Cortex of kidney (tissue), 1 donor: ENCODE measurements around the gene MRPS25.

Source experiments
- DNase-seq: peaks from one replicate; lab custom pipeline; 2025; lab: John Stamatoyannopoulos, UW

Gene MRPS25

DNA sequence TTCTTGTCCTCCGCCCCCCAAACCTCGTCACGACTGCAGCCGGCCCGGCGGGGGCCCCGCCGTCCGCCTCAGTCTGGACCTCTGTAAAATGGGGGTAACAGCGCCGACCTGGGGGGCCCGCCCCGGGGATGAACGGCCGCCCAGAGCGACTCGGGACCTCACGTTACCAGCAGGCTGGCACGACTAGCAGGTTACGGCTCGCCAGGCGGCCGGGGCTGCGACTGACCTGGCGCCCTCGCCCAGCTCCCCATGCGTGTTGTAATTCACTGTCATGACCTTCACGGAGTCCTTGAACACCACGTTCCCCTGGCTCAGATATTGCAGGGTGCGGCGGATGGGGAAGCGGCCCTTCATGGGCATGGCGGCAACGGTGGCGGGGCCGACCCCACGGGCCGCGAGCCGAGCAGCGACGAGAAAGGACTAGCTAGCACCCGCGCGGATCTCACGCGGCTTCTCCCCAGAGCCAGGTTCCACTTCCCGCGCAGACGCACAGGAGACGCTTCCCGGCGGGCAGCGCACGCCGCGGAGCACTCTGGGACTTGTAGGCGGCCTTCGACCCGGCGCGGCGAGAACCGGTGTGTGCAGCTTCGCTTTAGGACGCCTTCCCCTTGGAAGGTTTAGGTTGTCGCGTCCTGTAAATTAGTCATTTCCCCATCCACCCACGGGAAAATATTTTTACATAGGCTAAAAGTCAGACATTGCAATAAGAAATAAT is at the start of gene MRPS25:
Gene MRPS25 (minus strand): TSS at position 481 of the 715 bp plus-strand sequence. CDS start 121 bp downstream, at position 360.
- no peak for DNase-seq

DNA sequence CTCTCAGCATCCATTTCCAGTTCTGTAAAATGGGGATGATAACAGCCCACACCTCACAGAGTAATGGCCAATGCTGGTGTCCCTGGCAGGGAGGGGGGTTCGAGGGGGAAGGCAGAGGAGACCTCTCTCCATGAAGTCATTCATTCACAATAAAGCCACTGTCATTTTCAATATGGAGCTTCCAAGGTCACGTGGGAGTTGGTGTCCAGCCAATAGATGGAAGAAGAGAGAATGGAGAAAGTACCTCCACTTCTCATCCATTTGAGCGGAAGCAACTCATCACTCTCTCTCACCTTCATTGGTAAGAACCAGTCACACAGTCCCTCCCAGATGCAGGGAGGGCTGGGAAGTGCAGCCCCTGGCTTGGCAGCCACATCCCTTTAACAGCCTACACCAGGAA is 48.8 kb upstream of the MRPS25 start:
- DNase-seq = no peak

DNA sequence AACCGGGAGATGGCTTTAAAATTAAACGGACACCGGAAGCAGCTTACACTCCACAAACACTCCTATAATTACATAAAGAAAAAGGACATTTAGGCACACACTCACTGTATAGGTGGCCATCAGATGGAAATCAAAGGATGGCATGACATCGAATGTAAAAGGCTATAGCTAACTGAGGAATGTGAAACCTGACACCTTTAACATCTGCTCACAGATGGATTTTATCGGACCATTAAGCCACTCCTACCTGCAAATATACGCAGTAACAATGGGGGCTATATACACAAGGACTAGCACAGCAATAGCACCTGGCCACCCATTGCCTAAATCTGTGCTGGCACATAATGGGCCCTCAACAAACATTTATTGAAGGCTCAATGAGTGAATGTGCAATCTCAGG is 48.4 kb upstream of the MRPS25 start:
- DNase-seq = no peak

DNA sequence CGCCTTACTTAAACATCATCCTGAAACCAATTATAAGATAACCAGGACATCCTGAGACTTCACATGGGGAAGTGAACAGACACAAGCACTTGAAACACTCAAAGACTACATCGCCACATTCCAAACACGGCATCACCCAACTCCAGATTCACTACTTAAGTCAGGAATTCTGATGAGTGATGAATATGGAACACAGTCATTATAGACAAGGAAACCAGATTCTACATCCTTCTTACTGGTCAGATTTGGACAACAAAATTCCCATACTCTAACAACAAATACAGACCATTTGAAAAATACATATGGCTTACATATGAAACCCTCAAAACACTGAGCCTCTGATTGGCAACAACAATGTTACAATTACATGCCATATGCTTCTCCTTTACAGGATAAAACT is 46.9 kb upstream of the MRPS25 start:
- no peak for DNase-seq

DNA sequence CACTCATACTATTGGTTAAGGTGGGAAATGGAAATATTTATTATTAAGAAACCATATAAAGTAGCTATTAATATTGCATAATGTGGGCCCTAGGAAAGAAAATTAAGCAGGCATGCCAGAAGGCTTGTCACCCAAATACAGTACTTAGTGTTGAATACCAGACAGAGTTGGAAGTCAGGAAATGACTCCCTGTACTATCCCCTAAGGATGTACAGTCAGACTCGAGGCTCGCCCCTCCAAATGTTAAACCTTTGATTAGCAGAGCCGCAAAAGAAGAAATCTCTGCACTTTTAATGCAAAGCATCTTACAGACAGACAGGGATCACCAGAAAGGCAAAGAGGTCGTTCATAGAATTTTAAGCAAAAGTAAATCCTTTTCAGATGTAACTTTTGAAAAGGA is 45.1 kb upstream of the MRPS25 start:
- DNase-seq = no peak

DNA sequence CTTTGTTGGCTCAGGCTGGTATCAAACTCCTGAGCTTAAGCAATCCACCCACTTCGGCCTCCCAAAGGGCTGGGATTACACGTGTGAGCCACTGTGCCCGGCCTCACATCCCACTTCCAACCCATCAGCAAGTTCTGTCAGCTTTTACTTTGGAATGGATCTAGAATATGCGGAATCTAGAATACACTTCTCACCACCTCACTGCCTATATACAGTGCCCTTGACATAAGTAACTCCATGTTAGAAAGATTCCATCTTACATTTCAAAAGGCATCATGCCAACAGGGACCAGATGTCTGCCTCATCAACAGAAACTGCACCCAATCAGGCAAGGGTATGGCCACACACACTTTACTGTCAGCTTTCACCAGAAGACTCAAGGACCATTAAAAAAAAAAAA is 43.8 kb upstream of the MRPS25 start:
- DNase-seq = no peak

DNA sequence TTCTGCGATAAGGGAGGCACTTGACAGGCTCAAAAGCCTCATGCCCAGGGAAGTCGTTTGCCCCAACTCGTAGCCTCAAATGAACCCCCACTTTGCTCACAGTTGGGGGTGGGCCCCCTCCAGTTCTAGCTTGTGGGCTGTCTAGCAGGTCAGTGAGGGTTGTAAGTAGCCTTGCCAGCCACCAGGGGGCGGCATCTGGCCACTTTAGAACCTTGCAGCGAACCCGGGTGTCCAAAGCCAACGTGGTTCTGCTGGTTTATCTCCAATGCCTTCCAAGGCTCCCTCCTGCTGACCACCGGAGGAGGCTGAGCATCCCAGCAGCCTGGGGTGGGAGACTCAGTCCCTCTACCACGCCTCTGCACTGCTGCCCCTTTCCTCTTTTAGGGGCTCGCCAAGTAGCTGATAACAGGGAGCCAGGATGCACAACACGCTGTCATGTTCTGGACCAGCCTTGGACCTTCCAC is 43.0 kb upstream of the MRPS25 start:
- no peak for DNase-seq

DNA sequence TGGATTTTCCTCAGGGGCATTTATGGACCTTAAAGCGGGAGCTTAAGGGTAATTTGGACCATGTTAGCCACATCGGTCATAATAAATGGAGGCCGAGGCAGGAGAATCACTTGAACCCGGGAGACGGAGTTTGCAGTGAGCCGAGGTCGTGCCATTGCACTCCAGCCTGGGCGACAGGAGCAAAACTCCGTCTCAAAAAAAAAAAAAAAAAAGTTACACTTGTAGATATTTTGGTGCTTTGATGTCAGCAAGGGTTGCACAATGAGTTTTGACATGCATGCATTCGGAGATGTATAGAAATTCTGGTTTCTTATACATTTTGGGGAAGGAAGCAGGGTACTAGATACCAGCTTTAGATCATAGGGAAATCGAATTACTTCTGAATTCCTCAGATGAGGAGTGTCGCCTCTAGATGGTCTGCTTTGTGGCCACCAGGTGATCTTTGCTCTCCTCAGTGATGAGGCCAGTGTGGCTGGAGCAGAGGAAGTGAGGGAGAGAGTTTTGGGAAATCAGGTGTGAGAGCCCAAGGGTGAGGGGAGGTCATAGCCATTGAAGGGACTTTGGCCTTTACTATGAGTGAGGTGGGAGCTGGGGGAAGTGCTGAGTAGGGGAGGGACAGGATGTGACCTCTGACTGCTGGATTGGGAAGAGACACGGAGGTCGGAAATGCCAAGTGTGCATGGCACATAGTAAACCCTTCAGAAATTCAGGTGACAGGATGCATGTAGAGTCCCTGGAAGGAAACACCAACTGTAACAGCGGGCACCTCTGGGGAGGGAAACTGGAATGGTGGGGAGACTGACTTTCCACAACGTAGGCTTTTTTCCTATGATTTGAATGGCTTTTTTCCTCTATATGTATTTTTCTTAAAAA is 42.2 kb upstream of the MRPS25 start:
- no peak for DNase-seq

DNA sequence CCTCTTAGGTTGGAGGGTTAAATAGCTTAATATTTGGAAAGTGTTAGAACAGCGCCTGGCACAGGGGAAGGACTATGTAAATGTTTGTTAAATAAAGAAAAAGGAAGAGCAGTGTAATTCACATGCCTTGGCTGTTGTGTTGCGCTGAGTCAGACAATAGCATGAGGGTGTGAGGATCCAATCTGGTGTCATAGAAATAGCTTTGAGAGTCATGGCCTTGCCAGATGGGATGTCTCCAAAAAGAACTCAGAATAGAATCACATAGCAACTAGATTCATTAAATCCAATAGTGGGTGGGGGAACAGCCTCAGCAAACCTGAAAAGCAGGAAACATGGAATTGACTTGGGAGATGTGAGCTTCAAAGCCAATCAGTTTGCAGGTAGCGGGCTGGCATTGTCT is 37.7 kb upstream of the MRPS25 start:
- DNase-seq = no peak

DNA sequence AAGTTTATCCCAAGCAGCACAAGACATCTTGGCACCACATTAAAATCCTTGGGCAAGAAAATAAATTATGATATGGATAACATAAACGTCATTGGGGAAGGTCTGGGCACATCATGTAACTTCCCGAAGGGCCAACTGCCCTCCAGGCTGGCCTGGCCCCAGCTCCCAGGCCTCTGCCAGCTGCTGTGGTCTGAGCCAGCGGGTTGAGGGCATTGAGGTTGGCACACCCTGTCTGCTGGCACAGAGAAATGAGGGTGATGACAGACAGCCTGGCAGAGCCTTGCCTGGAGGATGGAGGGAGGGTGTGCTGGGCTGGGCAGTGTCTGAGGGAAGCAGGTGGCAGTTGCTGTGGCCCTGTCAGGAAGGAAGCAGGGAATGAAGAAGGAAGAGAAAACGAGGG is 37.1 kb upstream of the MRPS25 start:
- no peak for DNase-seq

DNA sequence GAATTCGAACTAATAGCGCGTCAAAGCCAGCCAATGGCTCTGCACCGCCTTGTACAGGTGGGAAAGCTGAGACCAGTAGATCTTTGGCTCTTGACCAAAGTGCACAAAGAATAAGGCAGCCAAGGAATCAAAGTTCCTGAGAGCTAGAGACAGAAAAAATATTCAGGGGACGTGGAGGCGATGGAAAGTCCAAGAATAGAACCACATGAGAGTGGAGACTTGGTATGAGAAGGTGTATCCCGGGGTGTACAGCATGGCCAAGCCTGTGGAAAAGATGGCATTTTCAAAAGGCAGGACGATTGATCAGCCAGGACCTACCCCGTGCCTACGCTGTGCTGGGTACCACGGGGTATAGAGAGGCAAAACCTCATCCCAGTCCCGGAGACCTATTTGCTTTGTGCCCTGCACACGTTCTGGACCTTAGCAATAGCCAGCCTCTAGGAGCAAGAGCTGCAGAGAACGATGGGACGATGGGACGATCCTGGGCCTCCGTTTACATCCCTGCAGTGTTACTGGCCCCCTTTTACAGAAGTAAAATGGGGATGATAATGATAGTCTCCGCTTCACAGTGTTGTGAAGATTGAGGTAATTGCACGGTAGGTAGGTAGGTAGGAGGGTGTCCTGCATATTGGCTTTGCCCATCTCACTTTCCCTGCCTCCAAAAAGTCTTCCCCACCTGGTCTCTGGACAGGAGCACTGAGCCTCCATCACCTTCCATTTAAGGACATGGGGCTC is 34.4 kb upstream of the MRPS25 start:
- DNase-seq = no peak

DNA sequence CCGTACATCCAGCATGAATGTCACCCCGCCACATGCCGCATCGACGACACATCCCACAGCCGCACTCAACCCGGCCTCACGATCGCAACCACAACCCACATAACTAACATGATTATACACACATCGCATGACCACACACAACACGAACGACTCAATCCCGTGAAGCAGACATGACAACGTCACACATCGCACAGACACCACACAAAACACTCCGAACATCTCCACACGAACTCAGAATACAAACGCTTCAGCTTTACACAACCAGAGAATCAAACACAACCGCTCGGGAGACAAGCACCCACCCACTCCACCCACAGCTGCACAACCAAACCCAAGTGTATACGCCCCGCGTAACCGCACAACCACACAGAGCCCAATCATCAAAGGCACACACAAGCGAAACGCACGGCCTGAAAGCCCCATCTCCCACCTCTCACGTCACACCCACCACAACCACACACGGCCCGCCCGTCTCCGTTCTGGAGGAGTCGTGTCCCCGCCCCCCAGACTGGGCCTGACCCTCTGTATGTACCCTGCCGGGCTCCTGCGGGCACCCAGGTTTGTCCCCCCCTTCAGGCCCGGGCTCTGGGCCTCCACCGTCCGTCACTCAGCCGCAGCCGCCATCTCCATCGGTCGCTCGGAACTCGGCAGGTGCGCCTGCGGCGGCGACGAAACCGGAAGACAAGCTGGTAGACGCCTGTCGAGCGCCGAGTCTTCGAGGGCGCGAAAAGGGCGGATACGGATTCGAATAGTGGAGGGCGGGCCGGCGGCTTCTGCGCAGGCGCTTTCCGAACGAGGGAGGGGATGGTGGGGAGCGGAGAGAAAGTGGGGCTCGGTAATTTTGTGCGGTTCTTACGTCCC is 33.6 kb upstream of the MRPS25 start, which contains the start of gene RBSN:
Gene RBSN (minus strand): TSS at position 646 of the 861 bp plus-strand sequence. CDS start 3,028 bp downstream, outside the sequence.
- DNase-seq = peak; percentile 61

DNA sequence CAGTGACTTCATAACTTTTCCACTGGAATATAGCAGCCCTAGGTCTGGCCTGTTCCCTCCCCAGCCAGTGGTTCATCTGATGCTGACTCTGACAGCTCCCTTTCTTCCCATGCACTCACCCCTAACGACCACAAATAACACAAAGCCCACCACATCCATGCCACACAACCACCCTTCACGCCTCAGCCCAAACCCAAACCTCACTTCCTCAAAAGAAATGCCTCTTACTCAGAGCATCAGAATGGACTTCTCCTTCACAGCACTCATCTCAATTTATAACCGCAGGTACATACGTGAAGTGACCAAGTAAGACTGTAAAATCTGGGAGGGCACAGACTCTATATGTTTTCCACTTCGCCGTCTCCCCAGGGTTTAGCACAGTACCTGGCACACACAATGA is 32.8 kb upstream of the MRPS25 start:
- no peak for DNase-seq

DNA sequence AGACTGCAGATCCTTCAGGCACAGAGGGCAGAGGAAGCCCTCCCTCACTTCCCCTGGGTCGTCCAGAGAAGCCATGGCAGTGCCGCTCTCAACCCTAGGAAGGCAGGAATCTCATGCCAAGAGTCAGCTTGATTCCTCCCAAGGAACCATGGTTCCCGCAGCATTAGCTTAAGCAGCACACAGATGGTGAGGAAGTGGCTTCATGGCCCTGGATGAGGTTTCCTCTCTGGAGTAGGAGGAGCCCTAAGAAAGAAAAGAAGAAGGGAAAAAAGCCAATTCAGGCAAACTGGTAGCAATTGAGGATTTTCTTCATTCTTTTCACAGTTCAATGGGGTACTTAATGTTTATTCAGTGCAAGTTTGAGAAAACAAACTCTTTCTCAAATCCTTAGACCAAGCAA is 30.9 kb upstream of the MRPS25 start:
- DNase-seq = no peak

DNA sequence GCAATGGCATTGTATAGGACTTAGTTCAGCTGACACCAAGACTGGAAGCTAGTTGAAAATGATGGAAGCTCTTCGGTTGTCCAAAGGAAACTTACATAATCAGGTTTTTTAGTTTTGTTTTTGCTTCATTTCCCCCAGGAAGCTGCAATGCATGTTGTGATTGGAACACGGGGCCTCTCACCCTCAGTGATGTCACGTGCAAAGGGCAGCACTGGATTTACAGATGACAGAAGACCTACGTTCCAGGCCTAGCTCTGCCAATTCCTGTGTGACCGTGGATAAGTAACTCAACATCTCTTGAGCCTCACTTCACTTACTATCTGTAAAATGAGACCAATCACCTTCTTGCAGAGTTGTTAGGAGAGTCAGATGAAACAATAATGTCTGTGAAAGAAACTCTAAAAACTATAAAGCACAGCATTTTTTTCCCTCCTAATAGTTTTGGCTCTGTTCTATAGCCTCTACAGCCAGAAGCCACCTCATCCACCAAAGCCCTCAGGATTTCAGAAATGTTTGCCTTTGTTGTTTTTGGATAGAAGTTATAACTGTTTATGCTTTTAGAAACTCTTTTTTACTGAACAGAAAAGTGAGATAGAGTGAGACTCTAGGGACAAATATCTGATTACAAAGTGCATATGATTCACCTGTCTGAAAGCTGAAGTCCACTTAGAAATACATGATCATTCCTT is 29.2 kb upstream of the MRPS25 start:
- no peak for DNase-seq

DNA sequence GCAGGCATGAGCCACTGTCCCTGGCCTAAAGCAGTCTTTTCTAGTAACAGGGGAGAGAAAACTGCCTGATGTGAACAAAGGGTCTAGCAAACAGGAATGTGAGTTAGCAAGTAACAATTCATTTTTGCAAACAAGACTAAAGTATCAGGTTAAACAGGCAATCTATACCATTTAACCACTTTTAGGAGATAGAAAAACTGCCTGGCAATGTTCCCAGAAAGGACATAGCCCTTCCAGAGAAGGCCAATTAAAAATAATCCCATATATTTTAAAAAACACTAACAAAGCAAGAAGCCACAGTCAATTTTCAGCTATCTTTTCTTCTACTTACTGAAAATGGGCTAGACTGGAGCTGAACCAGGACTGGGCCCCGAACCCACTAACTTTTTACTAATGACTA is 27.6 kb upstream of the MRPS25 start:
- DNase-seq = no peak

DNA sequence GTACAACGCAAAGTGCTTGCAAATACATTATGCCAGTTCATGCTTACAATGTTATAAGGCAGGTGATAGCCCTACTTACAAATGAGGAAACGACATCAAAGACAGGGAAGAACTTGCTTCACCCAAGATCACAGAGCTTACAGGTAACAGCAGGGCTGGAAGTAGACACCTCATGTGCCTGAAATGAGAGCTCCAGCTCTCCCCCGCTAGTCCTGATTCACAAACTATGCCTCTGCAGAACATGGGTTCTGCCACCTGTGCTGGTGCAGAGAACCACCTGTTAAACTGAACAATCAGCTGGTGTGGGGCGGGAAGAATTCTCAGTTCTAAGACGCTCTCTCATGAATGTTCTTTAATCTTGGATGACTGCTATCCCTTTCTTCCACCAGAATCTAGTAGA is 26.5 kb upstream of the MRPS25 start:
- no peak for DNase-seq

DNA sequence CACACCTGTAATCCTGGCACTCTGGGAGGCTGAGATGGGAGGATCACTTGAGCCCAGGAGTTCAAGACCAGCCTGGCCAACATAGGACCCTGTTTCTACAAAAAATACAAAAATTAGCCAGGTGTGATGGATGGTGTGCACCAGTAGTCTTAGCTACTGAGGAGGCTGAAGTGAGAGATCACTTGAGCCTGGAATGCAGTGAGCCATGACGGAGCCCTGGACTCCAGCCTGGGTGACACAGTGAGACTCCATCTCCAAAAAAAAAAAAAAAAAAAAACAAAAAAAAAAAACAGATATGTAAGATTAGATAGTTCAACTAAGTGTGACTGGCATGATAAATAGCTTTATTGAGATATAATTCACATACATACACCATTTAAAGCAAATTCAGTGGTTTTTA is 24.1 kb upstream of the MRPS25 start:
- DNase-seq = no peak

DNA sequence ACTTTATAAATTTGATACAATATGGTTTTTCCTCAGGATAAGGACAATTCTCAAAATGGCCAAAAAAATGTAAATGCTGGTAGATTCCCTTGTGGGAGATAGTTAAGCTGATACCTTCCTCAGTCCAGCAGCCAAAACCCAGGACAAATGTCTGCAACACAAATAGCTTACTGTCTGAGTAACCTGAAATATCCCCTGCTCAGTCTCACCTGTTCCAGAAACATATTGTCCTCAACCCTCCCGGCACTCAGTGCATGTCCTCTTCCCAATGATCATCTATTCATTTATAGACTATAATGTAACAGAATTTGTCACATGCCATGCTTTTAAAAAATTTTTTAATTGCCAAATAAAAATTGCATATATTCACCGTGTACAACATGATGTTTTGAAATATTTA is 21.6 kb upstream of the MRPS25 start:
- no peak for DNase-seq

DNA sequence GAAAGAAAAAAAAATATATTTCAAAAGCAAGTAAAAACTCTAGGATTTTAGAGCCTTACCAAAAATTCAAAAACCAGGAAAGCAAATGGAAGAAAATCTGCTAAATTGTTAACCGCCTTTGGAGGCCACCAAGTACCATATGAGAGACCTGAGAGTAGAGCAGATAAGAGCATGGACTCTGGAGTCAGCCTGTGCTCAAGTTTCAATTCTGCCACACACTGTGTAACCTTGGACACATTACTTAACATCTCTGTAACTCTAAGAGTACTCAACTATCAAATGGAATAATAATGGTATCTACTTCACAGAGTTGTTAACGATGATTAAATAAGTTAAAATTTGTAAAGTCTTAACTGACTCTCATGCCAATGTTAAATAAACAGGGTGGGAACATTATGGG is 21.1 kb upstream of the MRPS25 start:
- no peak for DNase-seq

DNA sequence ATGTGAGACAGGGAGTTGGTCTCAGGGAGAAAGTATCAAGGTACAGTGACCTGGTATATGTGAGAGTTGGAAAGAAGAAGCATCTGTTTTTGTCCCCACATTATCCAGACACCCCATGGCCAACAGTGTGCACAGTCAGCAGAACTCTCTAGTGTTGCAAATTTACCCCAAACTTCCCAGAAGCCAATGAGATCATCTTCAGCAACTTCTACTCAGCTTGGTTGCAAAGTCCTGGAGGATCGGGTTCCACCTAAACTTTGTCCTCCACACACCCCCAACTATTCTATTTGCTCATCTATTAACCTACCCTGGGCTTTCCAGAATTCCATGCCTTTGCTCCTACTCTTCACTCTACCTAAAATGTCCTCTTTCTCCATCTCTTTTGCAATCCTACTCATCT is 18.1 kb upstream of the MRPS25 start:
- DNase-seq = no peak
